Measurements from ENCODE around the gene STARD8. TPM values are rescaled to one million over a fixed set of nuclear protein-coding genes. Genes with fewer than 3 reads are reported as not detected.
"Not testable (repeated sequence)": the region's sequence is repeated elsewhere in the genome, so short reads cannot be mapped to it uniquely, and the experiment has no call there.

Gene STARD8
- total RNA-seq, 2 donors from 2014 or later = 15.8 to 19.8 TPM

DNA sequence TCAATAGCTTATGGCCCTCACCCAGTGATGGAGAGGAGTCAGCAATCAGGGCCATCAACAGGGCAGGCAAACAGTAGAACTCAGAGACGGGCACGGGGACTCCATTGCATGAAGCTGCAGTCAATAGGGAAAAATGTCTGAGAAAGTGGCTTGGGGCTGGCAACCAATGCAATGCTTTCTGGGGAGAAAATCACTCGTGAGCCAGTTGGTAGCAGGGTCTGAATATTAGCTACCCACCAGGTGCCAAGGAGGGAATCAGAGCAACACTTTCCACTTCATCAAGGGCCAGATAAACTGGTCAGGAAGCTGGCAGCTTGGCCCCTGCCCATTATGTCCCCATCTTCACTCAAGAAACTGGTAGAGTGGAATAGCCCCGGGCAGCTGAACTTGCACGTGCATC, 80.7 kb downstream of the STARD8 start:
- DNase-seq (ENCODE audit: low spot score) (no peak), ATAC-seq (ENCODE audit: insufficient number of reproducible peaks, low FRiP score, low read depth) (no peak)
- Histone ChIP-seq H3K27ac (no peak overlapping the region), H3K9me3 (no peaks in the 10 kb centered on the region), H3K4me3 (no peak overlapping the region), H3K27me3 (replicated peaks; ENCODE audit: insufficient read depth) (no peaks in the 10 kb centered on the region), H3K36me3 (no peaks in the 10 kb centered on the region), H3K4me1 (ENCODE audit: control insufficient read depth in 1 of 2, low read depth in 2 of 2) (no peaks in the 10 kb centered on the region)
- TF ChIP-seq CTCF (IDR thresholded peaks at IDR 0.05) = no peak

GRCh38 chrX:68731254-68731653, 83.8 kb downstream of the STARD8 start:
- Histone ChIP-seq H3K9me3 (no peaks in the 10 kb centered on the region), H3K27me3 (replicated peaks; ENCODE audit: insufficient read depth) (no peaks in the 10 kb centered on the region), H3K27ac (no peak overlapping the region), H3K4me3 (no peak overlapping the region), H3K4me1 (ENCODE audit: control insufficient read depth in 1 of 2, low read depth in 2 of 2) (no peaks in the 10 kb centered on the region), H3K36me3 (no peaks in the 10 kb centered on the region)
- TF ChIP-seq CTCF (IDR thresholded peaks at IDR 0.05) = no peak
- ATAC-seq (ENCODE audit: insufficient number of reproducible peaks, low FRiP score, low read depth) (no peak), DNase-seq (ENCODE audit: low spot score) (no peak)

- no peaks in the 10 kb centered on the region for H3K9me3 ChIP-seq
- TF ChIP-seq CTCF (IDR thresholded peaks at IDR 0.05) = peak; percentile 45
- peak; percentile 3 for DNase-seq (ENCODE audit: low spot score)
- H3K36me3 ChIP-seq = no peaks in the 10 kb centered on the region
- no peaks in the 10 kb centered on the region for H3K27me3 ChIP-seq (replicated peaks; ENCODE audit: insufficient read depth)
- no peak overlapping the region for H3K27ac ChIP-seq
- no peak for ATAC-seq (ENCODE audit: insufficient number of reproducible peaks, low FRiP score, low read depth)
- no peak overlapping the region for H3K4me3 ChIP-seq
- H3K4me1 ChIP-seq (ENCODE audit: control insufficient read depth in 1 of 2, low read depth in 2 of 2) = no peaks in the 10 kb centered on the region
Observed at GRCh38 chrX:68732906-68733493, 85.5 kb downstream of the STARD8 start.

DNA sequence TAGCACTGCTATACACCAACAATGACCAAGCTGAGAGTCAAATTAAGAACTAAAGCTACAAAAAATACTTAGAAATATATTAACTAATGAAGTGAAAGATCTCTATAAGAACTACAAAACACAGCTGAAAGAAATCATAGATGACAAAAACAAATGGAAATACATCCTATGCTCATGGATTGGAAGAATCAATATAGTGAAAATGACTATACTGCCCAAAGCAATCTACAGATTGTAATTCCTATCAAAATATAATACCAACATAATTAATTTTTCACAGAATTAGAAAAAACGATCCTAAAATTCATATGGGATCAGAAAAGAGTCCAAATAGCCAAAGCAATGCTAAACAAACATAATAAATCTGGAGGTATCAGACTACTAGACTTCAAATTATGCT, 87.8 kb downstream of the STARD8 start:
- ATAC-seq (ENCODE audit: insufficient number of reproducible peaks, low FRiP score, low read depth) = no peak
- H3K9me3 ChIP-seq = no peaks in the 10 kb centered on the region
- DNase-seq (ENCODE audit: low spot score) = no peak
- H3K36me3 ChIP-seq = no peaks in the 10 kb centered on the region
- TF ChIP-seq CTCF (IDR thresholded peaks at IDR 0.05) = no peak
- H3K4me3 ChIP-seq = no peak overlapping the region
- no peaks in the 10 kb centered on the region for H3K27me3 ChIP-seq (replicated peaks; ENCODE audit: insufficient read depth)
- H3K27ac ChIP-seq = no peak overlapping the region
- H3K4me1 ChIP-seq (ENCODE audit: control insufficient read depth in 1 of 2, low read depth in 2 of 2) = no peaks in the 10 kb centered on the region

GRCh38 chrX:68741864-68742263, 94.4 kb downstream of the STARD8 start:
- H3K27me3 ChIP-seq (replicated peaks; ENCODE audit: insufficient read depth); H3K27ac ChIP-seq; ATAC-seq (ENCODE audit: insufficient number of reproducible peaks, low FRiP score, low read depth); H3K9me3 ChIP-seq; H3K4me3 ChIP-seq; H3K36me3 ChIP-seq; H3K4me1 ChIP-seq (ENCODE audit: control insufficient read depth in 1 of 2, low read depth in 2 of 2); DNase-seq (ENCODE audit: low spot score): not testable (repeated sequence)

- Histone ChIP-seq H3K4me3 (no peak overlapping the region), H3K36me3 (no peaks in the 10 kb centered on the region), H3K9me3 (no peaks in the 10 kb centered on the region), H3K4me1 (ENCODE audit: control insufficient read depth in 1 of 2, low read depth in 2 of 2) (no peaks in the 10 kb centered on the region), H3K27me3 (replicated peaks; ENCODE audit: insufficient read depth) (no peaks in the 10 kb centered on the region), H3K27ac (no peak overlapping the region)
- no peak for TF ChIP-seq CTCF (IDR thresholded peaks at IDR 0.05)
- ATAC-seq (ENCODE audit: insufficient number of reproducible peaks, low FRiP score, low read depth) (no peak), DNase-seq (ENCODE audit: low spot score) (no peak)
Observed at GRCh38 chrX:68743754-68744153, 96.3 kb downstream of the STARD8 start.

Measured in thoracic aorta (tissue), 2 donors.